HEK293T (cell line): ENCODE data around the gene FGF14.

ENCODE experiments used
- BHLHE40 ChIP-seq: fragments of 450-650 bp; IDR thresholded peaks from 2 replicates; pipeline ENCODE4 v1.6.1; 2016; ENCODE audit warnings: mild to moderate bottlenecking, moderate library complexity, borderline replicate concordance
- CTBP1 ChIP-seq: fragments of 450-650 bp; IDR thresholded peaks from 2 replicates; pipeline ENCODE4 v1.6.1; 2016; ENCODE audit warnings: borderline replicate concordance
- ELF4 ChIP-seq: fragments of 450-650 bp; IDR thresholded peaks from 2 replicates; pipeline ENCODE4 v1.6.1; 2017; ENCODE audit warnings: antibody characterized with exemption
- FOXM1 ChIP-seq: fragments of 450-650 bp; IDR thresholded peaks from 2 replicates; pipeline ENCODE4 v1.6.1; 2017; ENCODE audit warnings: mild to moderate bottlenecking, borderline replicate concordance
- HDGF ChIP-seq: fragments of 450-650 bp; IDR thresholded peaks from 2 replicates; pipeline ENCODE4 v1.6.1; 2017; ENCODE audit warnings: antibody characterized with exemption, borderline replicate concordance
- L3MBTL2 ChIP-seq: fragments of 450-650 bp; conservative IDR thresholded peaks from 2 replicates; pipeline ENCODE4 v1.6.1; 2016; ENCODE audit warnings: mild to moderate bottlenecking
- LEF1 ChIP-seq: fragments of 450-650 bp; IDR thresholded peaks from 2 replicates; pipeline ENCODE4 v1.6.1; 2017; ENCODE audit warnings: mild to moderate bottlenecking, borderline replicate concordance
- SP1 ChIP-seq: fragments of 450-650 bp; IDR thresholded peaks from 2 replicates; pipeline ENCODE4 v1.6.1; 2017
- SUZ12 ChIP-seq: fragments of 450-650 bp; IDR thresholded peaks from 2 replicates; pipeline ENCODE4 v1.6.1; 2016; ENCODE audit warnings: mild to moderate bottlenecking
- TARDBP ChIP-seq: fragments of 450-650 bp; IDR thresholded peaks from 2 replicates; pipeline ENCODE4 v1.6.1; 2016

- TF ChIP-seq LEF1: no peak
- no peak for TF ChIP-seq SUZ12
- TF ChIP-seq TARDBP: no peak
- TF ChIP-seq BHLHE40: no peak
- no peak for TF ChIP-seq ELF4
- TF ChIP-seq L3MBTL2: no peak
- TF ChIP-seq HDGF: no peak
- no peak for TF ChIP-seq FOXM1
- TF ChIP-seq CTBP1: no peak
- no peak for TF ChIP-seq SP1
Measured at GRCh38 chr13:101989798-101990350, 412.0 kb downstream of the FGF14 start.
